Upper lobe of left lung (tissue), 6 donors: Measurements from ENCODE around the gene TOMT. TPM values are rescaled to one million over a fixed set of nuclear protein-coding genes. Genes with fewer than 3 reads are reported as not detected.

ENCODE experiments used
- ATAC-seq, 2 donors: fragments of 200-7000 bp; cut with Tn5 transposase; one replicate each; pipeline ENCODE4 v1.9.1; 2022; ENCODE audit warnings: mild to moderate bottlenecking in 2 of 2, moderate library complexity in 2 of 2; ENCODE audit not compliant: low FRiP score in 2 of 2
- DNase-seq, 2 donors: peaks; one replicate each; pipeline ENCODE4 v3.0.0-alpha.2; 2019 to 2020
- H3K27ac ChIP-seq, 4 donors: fragments of 200-600 bp; sonication (generic); one replicate each; pipeline ENCODE4 v1.5.1; 2016 to 2019
- H3K27me3 ChIP-seq, 4 donors: fragments of 200-600 bp; sonication (generic); one replicate each; pipeline ENCODE4 v1.5.1; 2017 to 2019
- H3K36me3 ChIP-seq, 4 donors: fragments of 200-600 bp; sonication (generic); one replicate each; pipeline ENCODE4 v1.5.1; 2016 to 2019
- H3K4me1 ChIP-seq, 4 donors: fragments of 200-600 bp; sonication (generic); one replicate each; pipeline ENCODE4 v1.5.1; 2018 to 2019
- H3K4me3 ChIP-seq, 4 donors: fragments of 200-600 bp; sonication (generic); one replicate each; pipeline ENCODE4 v1.5.1; 2017 to 2019; ENCODE audit warnings: mild to moderate bottlenecking in 2 of 4, moderate library complexity in 1 of 4
- H3K9me3 ChIP-seq, 4 donors: fragments of 200-600 bp; sonication (generic); one replicate each; pipeline ENCODE4 v1.5.1; 2018 to 2019
- CTCF ChIP-seq, 6 experiments: fragments of 450-650 bp in 4 of 6; fragments of 200-600 bp in 2 of 6; sonication (generic) in 2 of 6; IDR thresholded peaks; one replicate each; pipeline ENCODE4 v1.5.1; 2016 to 2019; ENCODE audit warnings: antibody characterized with exemption in 6 of 6
- EP300 ChIP-seq, 4 donors: sonication (generic); formaldehyde crosslinking; IDR thresholded peaks; one replicate each; pipeline ENCODE4 v1.5.1; 2017; ENCODE audit warnings: antibody characterized with exemption in 4 of 4, control low read depth in 2 of 4
- POLR2A ChIP-seq, 4 donors: fragments of 450-650 bp; IDR thresholded peaks; one replicate each; pipeline ENCODE4 v1.5.1; 2016 to 2017; ENCODE audit warnings: antibody characterized with exemption in 4 of 4, mild to moderate bottlenecking in 2 of 4
- POLR2AphosphoS5 ChIP-seq, 2 donors: sonication (generic); formaldehyde crosslinking; IDR thresholded peaks; one replicate each; pipeline ENCODE4 v1.5.1; 2017; ENCODE audit warnings: antibody characterized with exemption in 2 of 2
- WGBS, 2 donors: methylation state at CpG; one replicate each; pipeline ENCODE4 v1.1.5; 2017 to 2018; 5-methylcytosine and 5-hydroxymethylcytosine counted together
- total RNA-seq, 6 donors: library from RNA; depleted of rRNA in 4 of 6; stranded (reverse); fragments of >200 nt in 4 of 6; gene quantifications; one replicate each; pipeline versions ENCODE4 v1.1.0 to v1.2.1, GENCODE V29; 2016 to 2021
- donor health status: DM: no; HTN: no; CAD: no; lungs with moderate emphysema.
- donor health status: DM: no; HTN: yes; CAD: no; lungs with severe emphysema.

Gene TOMT
- total RNA-seq, 6 donors from 2014 or later: 0.30 TPM; not detected in 5

GRCh38 chr11:72075109-72075508 lies 30.6 kb upstream of the TOMT start:
- DNase-seq (no peak), ATAC-seq (peak in 1 of 2 donors; percentile 44)
- no peak for TF ChIP-seq POLR2AphosphoS5 (IDR thresholded peaks at IDR 0.05)
- no peak for TF ChIP-seq EP300 (IDR thresholded peaks at IDR 0.05)
- no peak for TF ChIP-seq POLR2A (IDR thresholded peaks at IDR 0.05)
- TF ChIP-seq CTCF (IDR thresholded peaks at IDR 0.05): no peak
- Histone ChIP-seq H3K4me1 (peaks cover 26 to 41% (median 36%) of the 10 kb centered on the region in 4 donors), H3K27me3 (no peaks in the 10 kb centered on the region), H3K27ac (peak overlapping the region in 2 of 4 donors; percentile 18 to 46), H3K9me3 (no peaks in the 10 kb centered on the region), H3K4me3 (no peak overlapping the region), H3K36me3 (peaks cover 0 to 6% (median 0%) of the 10 kb centered on the region in 4 donors)
- 75 to 87% methylated on average over 1 of the region's 1 CpG for WGBS, 2 donors

- no peak overlapping the region for H3K4me3 ChIP-seq
- peaks cover 0 to 6% (median 0%) of the 10 kb centered on the region in 4 donors for H3K36me3 ChIP-seq
- no peaks in the 10 kb centered on the region for H3K9me3 ChIP-seq
- WGBS, 2 donors: 91 to 94% methylated on average over 4 of the region's 4 CpGs
- no peaks in the 10 kb centered on the region for H3K27me3 ChIP-seq
- peaks cover 21 to 35% (median 30%) of the 10 kb centered on the region in 4 donors for H3K4me1 ChIP-seq
- ATAC-seq: no peak
- TF ChIP-seq POLR2AphosphoS5 (IDR thresholded peaks at IDR 0.05) (no peak), CTCF (IDR thresholded peaks at IDR 0.05) (no peak), EP300 (IDR thresholded peaks at IDR 0.05) (no peak), POLR2A (IDR thresholded peaks at IDR 0.05) (no peak)
- no peak for DNase-seq
- H3K27ac ChIP-seq: peak overlapping the region in 1 of 4 donors; percentile 18
Observed at GRCh38 chr11:72075756-72076155, 30.0 kb upstream of the TOMT start.

GRCh38 chr11:72078477-72078876 lies 27.2 kb upstream of the TOMT start:
- Histone ChIP-seq H3K27me3 (no peaks in the 10 kb centered on the region), H3K9me3 (no peaks in the 10 kb centered on the region), H3K4me1 (peaks cover 29 to 38% (median 32%) of the 10 kb centered on the region in 4 donors), H3K36me3 (peaks cover 0 to 6% (median 0%) of the 10 kb centered on the region in 4 donors), H3K4me3 (no peak overlapping the region), H3K27ac (peak overlapping the region in 2 of 4 donors; percentile 89 to 94)
- WGBS, 2 donors: 82 to 85% methylated on average over 6 of the region's 6 CpGs
- DNase-seq (no peak), ATAC-seq (no peak)
- TF ChIP-seq POLR2A (IDR thresholded peaks at IDR 0.05): no peak

- Histone ChIP-seq H3K27me3 (no peaks in the 10 kb centered on the region), H3K4me1 (peaks cover 29 to 34% (median 32%) of the 10 kb centered on the region in 4 donors), H3K4me3 (peak overlapping the region; percentile 61 to 82 (median 72)), H3K27ac (peak overlapping the region; percentile 87 to 94 (median 91)), H3K36me3 (peaks cover 0 to 6% (median 0%) of the 10 kb centered on the region in 4 donors), H3K9me3 (no peaks in the 10 kb centered on the region)
- no peak for TF ChIP-seq POLR2AphosphoS5 (IDR thresholded peaks at IDR 0.05)
- TF ChIP-seq POLR2A (IDR thresholded peaks at IDR 0.05): no peak
- TF ChIP-seq CTCF (IDR thresholded peaks at IDR 0.05): no peak
- TF ChIP-seq EP300 (IDR thresholded peaks at IDR 0.05): no peak
- WGBS, 2 donors: 5% methylated on average over 16 of the region's 16 CpGs
- ATAC-seq (peak in 1 of 2 donors; percentile 57), DNase-seq (no peak)
Observed at GRCh38 chr11:72079819-72080325, 25.9 kb upstream of the TOMT start.

- Histone ChIP-seq H3K4me1 (peaks cover 29 to 33% (median 31%) of the 10 kb centered on the region in 4 donors), H3K36me3 (peaks cover 0 to 6% (median 0%) of the 10 kb centered on the region in 4 donors), H3K4me3 (peak within 1 kb of the TSS; percentile 61 to 82 (median 72)), H3K27ac (peak within 1 kb of the TSS; percentile 87 to 94 (median 91)), H3K27me3 (no peaks in the 10 kb centered on the region), H3K9me3 (no peaks in the 10 kb centered on the region)
- peak; percentile 94 to 100 for DNase-seq
- peak; percentile 98 to 99 for ATAC-seq
- TF ChIP-seq POLR2A (IDR thresholded peaks at IDR 0.05): peak in 3 of 4 donors; percentile 25 to 65 (median 37)
- TF ChIP-seq CTCF (IDR thresholded peaks at IDR 0.05): no peak
- TF ChIP-seq EP300 (IDR thresholded peaks at IDR 0.05): peak in 1 of 4 donors; percentile 58
- TF ChIP-seq POLR2AphosphoS5 (IDR thresholded peaks at IDR 0.05): peak; percentile 84 to 93
- WGBS, 2 donors: 0 to 1% methylated on average over 50 to 60 of the region's 60 CpGs
Observed at GRCh38 chr11:72080326-72081183, 25.2 kb upstream of the TOMT start, which contains the start of the genes LRRC51 and NUMA1. LRRC51 (plus strand) TSS chr11:72080850; CDS start chr11:72089084, 8,234 bp downstream. NUMA1 (minus strand) TSS chr11:72080542; CDS start chr11:72035943, 44,599 bp downstream.
